Activated naive CD8-positive, alpha-beta T cell treated with anti-CD3 and anti-CD28 coated beads, Interleukin-2, amount 10 ng/mL, durations not matched to agents 7 days and 5 days (primary cell): ENCODE measurements around the gene PSMC3IP. TPM values are rescaled to one million over a fixed set of nuclear protein-coding genes. Genes with fewer than 3 reads are reported as not detected.
"Not testable (repeated sequence)": the region's sequence is repeated elsewhere in the genome, so short reads cannot be mapped to it uniquely, and the experiment has no call there.

Experiments used
- ATAC-seq: fragments of 150-1000 bp; cut with Tn5 transposase; one replicate; pipeline ENCODE4 v1.10.0; 2021; ENCODE audit warnings: low read depth, moderate library complexity
- POLR2A ChIA-PET: fragments of 350-600 bp; sonication (Branson Sonifier 250); formaldehyde crosslinking; loops from one replicate; lab custom pipeline; 2021; ENCODE audit warnings: antibody characterized with exemption; lab: Charles Lee
- DNase-seq: peaks from one replicate; pipeline ENCODE4 v3.0.0; 2021
- H3K27ac Mint-ChIP-seq: one replicate; pipeline ENCODE4 v1.8.0; 2022; ENCODE audit warnings: mild to moderate bottlenecking, mixed read lengths
- H3K27me3 Mint-ChIP-seq: one replicate; pipeline ENCODE4 v1.8.0; 2022; ENCODE audit warnings: mild to moderate bottlenecking, moderate library complexity, mixed read lengths
- H3K36me3 Mint-ChIP-seq: one replicate; pipeline ENCODE4 v1.8.0; 2021; ENCODE audit warnings: mild to moderate bottlenecking, mixed read lengths
- H3K4me1 Mint-ChIP-seq: one replicate; pipeline ENCODE4 v1.8.0; 2021; ENCODE audit warnings: mixed read lengths
- H3K4me3 Mint-ChIP-seq: one replicate; pipeline ENCODE4 v1.8.0; 2022; ENCODE audit warnings: mild to moderate bottlenecking, moderate library complexity, mixed read lengths
- H3K9me3 Mint-ChIP-seq: one replicate; pipeline ENCODE4 v1.8.0; 2021; ENCODE audit warnings: mixed read lengths
- total RNA-seq, 2 experiments: library from RNA; stranded (reverse); gene quantifications; one replicate each; pipeline ENCODE4 v1.2.3, GENCODE V29; 2021

The PSMC3IP gene
- total RNA-seq: 10 to 100 TPM; 15.9 to 16.9 TPM

GRCh38 chr17:42577532-42578281, at the start of gene PSMC3IP:
PSMC3IP (minus strand) TSS chr17:42577729; CDS start chr17:42577686, 43 bp downstream.
- Mint-ChIP-seq H3K4me1 (peaks cover 26% of the 10 kb centered on the region), H3K27me3 (no peaks in the 10 kb centered on the region), H3K4me3 (peak within 1 kb of the TSS; percentile 97), H3K9me3 (no peaks in the 10 kb centered on the region), H3K36me3 (peaks cover 19% of the 10 kb centered on the region), H3K27ac (peak within 1 kb of the TSS; percentile 95)
- DNase-seq (peak; percentile 92), ATAC-seq (peak; percentile 88)
- POLR2A ChIA-PET: interaction anchor here (0.9 to 3.6 kb wide), 18 partner anchors 11 to 247 kb away, joined by 3 to 56 read pairs (median 6); partner anchors contain the start of genes BECN1, CCR10, COASY and MLX

GRCh38 chr17:42623732-42624596, 46.4 kb upstream of the PSMC3IP start:
- H3K4me3 Mint-ChIP-seq: no peak overlapping the region
- no peaks in the 10 kb centered on the region for H3K4me1 Mint-ChIP-seq
- H3K27me3 Mint-ChIP-seq: no peaks in the 10 kb centered on the region
- DNase-seq: no peak
- no peaks in the 10 kb centered on the region for H3K36me3 Mint-ChIP-seq
- POLR2A ChIA-PET: no interaction called here
- no peaks in the 10 kb centered on the region for H3K9me3 Mint-ChIP-seq
- ATAC-seq: no peak
- H3K27ac Mint-ChIP-seq: no peak overlapping the region

- Mint-ChIP-seq H3K9me3 (no peaks in the 10 kb centered on the region), H3K27me3 (no peaks in the 10 kb centered on the region), H3K4me3 (no peak overlapping the region), H3K27ac (no peak overlapping the region), H3K4me1 (peaks cover 2% of the 10 kb centered on the region), H3K36me3 (no peaks in the 10 kb centered on the region)
- DNase-seq (no peak), ATAC-seq (no peak)
- POLR2A ChIA-PET: no interaction called here
Observed at GRCh38 chr17:42623271-42623670, 45.7 kb upstream of the PSMC3IP start.

GRCh38 chr17:42621987-42622386, 44.5 kb upstream of the PSMC3IP start:
- H3K27me3 Mint-ChIP-seq, H3K36me3 Mint-ChIP-seq, POLR2A ChIA-PET, H3K27ac Mint-ChIP-seq, H3K4me3 Mint-ChIP-seq, H3K9me3 Mint-ChIP-seq, H3K4me1 Mint-ChIP-seq, DNase-seq, ATAC-seq: not testable (repeated sequence)

GRCh38 chr17:42618442-42619150, 41.1 kb upstream of the PSMC3IP start:
- POLR2A ChIA-PET: interaction anchor here (2.5 kb wide), 1 partner anchor 10 kb away, joined by 20 read pairs; the partner anchor contains the start of genes RETREG3 and TUBG1
- no peak overlapping the region for H3K27ac Mint-ChIP-seq
- no peak for DNase-seq

GRCh38 chr17:42617956-42618431, 40.5 kb upstream of the PSMC3IP start:
- DNase-seq (no peak), ATAC-seq (no peak)
- POLR2A ChIA-PET: interaction anchor here (1.2 to 2.5 kb wide), 2 partner anchors 8 to 9 kb away, joined by 3 to 20 read pairs; partner anchors contain the start of genes RETREG3 and TUBG1
- no peak overlapping the region for H3K27ac Mint-ChIP-seq
- H3K4me1 Mint-ChIP-seq: peaks cover 8% of the 10 kb centered on the region
- H3K9me3 Mint-ChIP-seq: no peaks in the 10 kb centered on the region
- H3K36me3 Mint-ChIP-seq: peaks cover 18% of the 10 kb centered on the region
- H3K4me3 Mint-ChIP-seq: no peak overlapping the region
- no peaks in the 10 kb centered on the region for H3K27me3 Mint-ChIP-seq

More at GRCh38 chr17:42618442-42619150, 41.1 kb upstream of the PSMC3IP start:
- no peak for ATAC-seq
- Mint-ChIP-seq H3K36me3 (peaks cover 16% of the 10 kb centered on the region), H3K9me3 (no peaks in the 10 kb centered on the region), H3K27me3 (no peaks in the 10 kb centered on the region), H3K4me1 (peaks cover 8% of the 10 kb centered on the region), H3K4me3 (no peak overlapping the region)

- Mint-ChIP-seq H3K4me3 (no peak overlapping the region), H3K27ac (no peak overlapping the region), H3K9me3 (no peaks in the 10 kb centered on the region), H3K36me3 (peaks cover 21% of the 10 kb centered on the region), H3K27me3 (no peaks in the 10 kb centered on the region), H3K4me1 (peaks cover 14% of the 10 kb centered on the region)
- DNase-seq: no peak
- ATAC-seq: no peak
- POLR2A ChIA-PET: no interaction called here
Observed at GRCh38 chr17:42613699-42614295, 36.3 kb upstream of the PSMC3IP start.

GRCh38 chr17:42612013-42612412, 34.5 kb upstream of the PSMC3IP start:
- H3K4me1 Mint-ChIP-seq: peaks cover 16% of the 10 kb centered on the region
- H3K4me3 Mint-ChIP-seq: no peak overlapping the region
- peak overlapping the region; percentile 25 for H3K27ac Mint-ChIP-seq
- H3K36me3 Mint-ChIP-seq: peaks cover 22% of the 10 kb centered on the region
- POLR2A ChIA-PET: no interaction called here
- DNase-seq (no peak), ATAC-seq (no peak)
- H3K9me3 Mint-ChIP-seq: no peaks in the 10 kb centered on the region
- H3K27me3 Mint-ChIP-seq: no peaks in the 10 kb centered on the region

GRCh38 chr17:42609814-42610801, 32.6 kb upstream of the PSMC3IP start:
- Mint-ChIP-seq H3K27ac (peak overlapping the region; percentile 94), H3K4me1 (peaks cover 30% of the 10 kb centered on the region), H3K4me3 (peak overlapping the region; percentile 98), H3K36me3 (peaks cover 15% of the 10 kb centered on the region)
- not testable (repeated sequence) for H3K27me3 Mint-ChIP-seq, H3K9me3 Mint-ChIP-seq, ATAC-seq, DNase-seq
- POLR2A ChIA-PET: interaction anchor here (0.7 to 3.1 kb wide), 17 partner anchors 9 to 751 kb away, joined by 3 to 40 read pairs (median 5); partner anchors contain the start of genes BECN1, CCR10, PLEKHH3 and PSMC3IP

GRCh38 chr17:42609182-42609813, 31.8 kb upstream of the PSMC3IP start, which contains the start of the genes RETREG3 and TUBG1:
RETREG3 (minus strand) TSS chr17:42609374; CDS start chr17:42609324, 50 bp downstream.
TUBG1 (plus strand) TSS chr17:42609683; CDS start chr17:42609738, 55 bp downstream.
- Mint-ChIP-seq H3K36me3 (peaks cover 18% of the 10 kb centered on the region), H3K27ac (peak within 1 kb of the TSS; percentile 94), H3K27me3 (no peaks in the 10 kb centered on the region), H3K4me3 (peak within 1 kb of the TSS; percentile 98), H3K4me1 (peaks cover 34% of the 10 kb centered on the region), H3K9me3 (no peaks in the 10 kb centered on the region)
- DNase-seq: peak; percentile 99
- peak; percentile 93 for ATAC-seq
- POLR2A ChIA-PET: interaction anchor here (0.7 to 3.1 kb wide), 19 partner anchors 9 to 751 kb away, joined by 3 to 40 read pairs (median 4); partner anchors contain the start of genes BECN1, CCR10, PLEKHH3 and PSMC3IP
